ENCODE data around the gene WDR89.
"Not testable (repeated sequence)": the region's sequence is repeated elsewhere in the genome, so short reads cannot be mapped to it uniquely, and the experiment has no call there.

WDR89 gene

DNA sequence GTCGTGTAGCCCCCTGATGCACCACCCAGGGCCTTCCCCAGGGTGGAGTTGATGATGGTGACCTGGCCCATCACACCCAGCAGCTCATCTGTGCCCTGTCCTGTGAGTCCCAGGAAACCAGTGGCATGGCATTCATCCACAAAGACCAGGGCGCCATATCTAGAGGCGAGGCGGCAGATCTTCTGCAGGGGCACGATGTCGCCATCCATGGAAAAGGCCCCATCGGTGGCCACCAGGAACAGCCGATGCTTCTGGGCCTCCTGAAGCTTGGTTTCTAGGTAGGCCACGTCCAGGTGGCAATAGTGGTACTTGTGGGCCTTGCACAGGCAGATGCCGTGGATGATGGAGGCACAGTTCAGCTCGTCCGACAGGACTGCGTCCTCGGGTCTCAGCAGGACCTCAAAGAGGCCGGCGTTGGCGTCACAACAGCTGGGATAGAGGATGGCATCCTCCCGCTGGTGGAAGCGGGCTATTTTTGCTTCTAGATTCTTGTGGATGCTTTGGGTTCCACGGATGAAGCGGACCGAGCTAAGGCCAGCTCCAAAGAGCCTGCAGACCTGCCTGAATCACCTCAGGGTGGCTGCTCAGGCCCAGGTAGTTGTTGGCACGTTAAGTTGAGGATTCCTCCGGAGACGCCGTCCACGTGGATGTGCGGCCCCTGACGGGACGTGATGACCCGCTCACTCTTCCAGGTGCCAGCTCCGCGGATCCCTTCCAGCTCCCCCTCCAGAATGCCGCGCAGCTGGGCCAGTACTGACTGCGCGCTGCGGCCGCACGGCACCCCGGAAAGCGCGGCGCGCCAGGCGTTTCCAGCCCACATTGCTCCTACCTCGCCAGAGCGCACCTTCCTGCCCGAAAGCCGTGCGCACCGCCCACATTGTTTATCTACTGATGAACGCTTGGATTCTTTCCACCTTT is 47.0 kb downstream of the WDR89 start:
- DNase-seq: no peak

DNA sequence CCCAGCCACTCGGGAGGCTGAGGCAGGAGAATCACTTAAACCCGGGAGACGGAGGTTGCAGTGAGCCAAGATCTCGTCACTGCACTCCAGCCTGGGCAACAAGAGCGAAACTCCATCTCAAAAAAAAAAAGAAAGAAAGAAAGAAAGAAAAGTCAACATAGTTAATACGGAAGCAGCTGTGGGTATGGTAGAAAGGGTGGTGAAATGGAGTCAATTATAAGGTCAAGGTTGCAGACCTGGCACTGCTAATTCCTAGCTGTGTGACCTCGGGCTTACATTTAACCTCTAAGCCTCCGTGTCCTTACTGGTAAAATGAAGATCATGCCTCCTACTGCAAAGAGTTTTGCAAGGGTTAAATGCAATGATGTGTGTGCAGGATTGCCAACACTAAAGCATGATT is 58.6 kb downstream of the WDR89 start:
- DNase-seq: not testable (repeated sequence)

GRCh38 chr14:63581491-63581890 is 60.2 kb downstream of the WDR89 start:
- no peak for DNase-seq

- DNase-seq: no peak
These were observed 63.4 kb downstream of the WDR89 start for GRCh38 chr14:63578300-63578699.

- DNase-seq: no peak
These were observed 68.1 kb downstream of the WDR89 start for GRCh38 chr14:63573581-63573980.

- DNase-seq: no peak
These were observed 76.2 kb downstream of the WDR89 start for GRCh38 chr14:63565448-63565847.

DNA sequence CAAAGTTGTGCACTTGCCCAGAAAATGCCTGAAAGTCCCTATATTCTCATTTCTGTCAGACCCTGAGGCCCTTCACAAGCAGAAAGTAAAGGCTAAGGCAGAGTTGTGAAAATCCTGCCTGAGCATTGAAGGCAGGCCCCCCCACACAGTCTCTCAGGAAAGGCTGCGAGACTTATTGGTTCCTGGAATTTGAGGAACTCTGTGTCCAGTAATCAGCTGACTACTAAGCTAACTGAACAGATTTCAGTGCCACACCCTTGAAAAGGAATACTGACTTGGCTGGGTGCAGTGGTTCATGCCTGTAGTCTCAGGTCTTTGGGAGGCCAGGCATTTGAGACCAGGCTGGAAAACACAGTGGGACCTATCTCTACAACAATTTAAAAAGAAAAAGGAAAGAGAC is 77.4 kb downstream of the WDR89 start:
- no peak for DNase-seq

DNA sequence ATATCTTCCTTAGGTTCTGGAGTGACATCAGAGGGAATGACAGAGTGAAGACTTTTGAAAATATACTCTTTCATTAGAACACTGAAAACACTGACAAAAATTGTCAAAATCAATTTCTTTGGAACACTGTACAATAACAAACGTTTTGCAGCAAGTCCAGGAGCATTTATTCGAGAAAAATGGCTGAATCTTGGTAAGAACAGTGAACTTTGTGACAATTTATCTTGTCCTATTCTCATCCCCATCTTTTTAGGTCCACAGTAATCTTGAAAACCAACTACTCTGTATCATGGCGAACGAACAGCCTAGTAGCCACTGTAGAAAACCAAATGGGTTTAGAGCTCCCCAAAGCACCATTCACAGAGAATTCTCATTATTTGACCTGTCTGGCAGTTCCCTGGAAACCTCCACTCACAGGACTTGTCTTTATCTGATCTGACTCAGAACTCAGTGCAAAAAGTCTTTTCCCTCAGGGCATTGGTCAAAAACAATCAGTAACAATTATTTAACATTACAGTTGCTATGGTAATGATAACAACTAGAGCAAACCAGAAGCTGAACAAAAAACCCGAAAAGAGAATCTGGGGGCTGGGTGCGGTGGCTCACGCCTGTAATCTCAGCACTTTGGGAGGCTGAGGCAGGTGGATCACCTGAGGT is 78.2 kb downstream of the WDR89 start:
- DNase-seq: no peak

- DNase-seq: no peak
These were observed 79.3 kb downstream of the WDR89 start for GRCh38 chr14:63562405-63562804.

DNA sequence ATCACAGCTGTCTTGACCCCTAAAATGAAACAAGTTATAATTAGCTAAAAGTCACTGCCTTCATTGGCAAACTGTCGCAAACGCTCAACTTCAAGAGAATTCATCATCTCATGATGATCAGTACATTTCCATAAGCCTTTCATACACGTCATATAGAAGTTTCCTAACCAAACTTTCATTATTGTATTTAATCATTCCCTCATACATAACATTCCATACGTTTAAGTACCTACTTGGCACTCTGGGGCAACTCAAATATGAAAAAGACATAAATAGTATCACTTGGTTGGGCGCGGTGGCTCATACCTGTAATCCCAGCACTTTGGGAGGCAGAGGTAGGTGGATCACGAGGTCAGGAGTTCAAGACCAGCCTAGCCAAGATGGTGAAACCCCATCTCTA is 86.1 kb downstream of the WDR89 start:
- DNase-seq: no peak

DNA sequence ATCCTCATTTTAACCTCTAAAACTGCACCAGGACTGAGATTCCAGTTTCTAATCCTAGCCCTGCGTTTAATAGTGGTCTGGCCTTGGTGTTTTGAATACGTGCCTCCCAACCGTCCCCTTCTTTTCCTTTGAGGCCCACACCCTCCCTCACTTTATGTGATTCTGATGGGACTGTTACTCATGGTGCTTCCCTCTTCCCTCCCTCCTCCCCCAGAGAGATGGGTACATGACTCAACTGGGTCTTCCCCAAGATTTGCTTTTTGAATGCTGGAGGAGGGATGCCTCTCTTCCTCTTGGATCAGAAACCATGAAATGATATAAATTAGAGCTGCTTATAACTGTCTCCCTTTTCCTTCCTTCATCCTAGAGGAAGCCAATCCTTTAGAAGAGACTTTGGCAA is 90.3 kb downstream of the WDR89 start:
- no peak for DNase-seq

- DNase-seq: no peak
These were observed 93.8 kb downstream of the WDR89 start for GRCh38 chr14:63547798-63548335.
